Naive thymus-derived CD4-positive, alpha-beta T cell (primary cell): ENCODE data around the gene RORC. TPM values are rescaled to one million over a fixed set of nuclear protein-coding genes. Genes with fewer than 3 reads are reported as not detected.
A peak's percentile ranks its signal among the peaks of the same experiment; 100 is the strongest.

Experiments
- ATAC-seq: fragments of 150-1000 bp; cut with Tn5 transposase; 2 replicates; pipeline ENCODE4 v1.10.0; 2021; ENCODE audit warnings: mild to moderate bottlenecking, moderate library complexity
- CTCF ChIA-PET: fragments of 350-600 bp; sonication (Branson Sonifier 250); formaldehyde crosslinking; loops from one replicate; lab custom pipeline; 2021; ENCODE audit warnings: antibody characterized with exemption; lab: Charles Lee
- POLR2A ChIA-PET: fragments of 350-600 bp; sonication (Branson Sonifier 250); formaldehyde crosslinking; loops from one replicate; lab custom pipeline; 2021; ENCODE audit warnings: antibody characterized with exemption, inconsistent platforms; lab: Charles Lee
- DNase-seq, 9 donors: peaks; one replicate each; pipeline versions ENCODE4 v3.0.0 to v3.0.0-alpha.2; 2020 to 2022; ENCODE audit warnings: mixed read lengths in 1 of 9
- H3K27ac ChIP-seq: one replicate; pipeline ENCODE4 v1.7.0; 2013; ENCODE audit warnings: mild to moderate bottlenecking, low read depth, low read length, moderate library complexity
- H3K27me3 ChIP-seq, 2 donors: one replicate each; pipeline ENCODE4 v1.7.0; 2013; ENCODE audit warnings: low read length in 2 of 2, mild to moderate bottlenecking in 2 of 2, moderate library complexity in 2 of 2; ENCODE audit not compliant: control insufficient read depth in 2 of 2, insufficient read depth in 2 of 2
- H3K36me3 ChIP-seq, 3 experiments: 1 replicate in 2 of 3; 2 replicates in 1 of 3; pipeline ENCODE4 v1.7.0; 2013; ENCODE audit warnings: low read length in 3 of 3, mild to moderate bottlenecking in 3 of 3, moderate library complexity in 1 of 3; ENCODE audit not compliant: insufficient read depth in 3 of 3, control insufficient read depth in 2 of 3
- H3K4me1 ChIP-seq, 2 donors: one replicate each; pipeline ENCODE4 v1.7.0; 2013; ENCODE audit warnings: low read length in 2 of 2, mild to moderate bottlenecking in 2 of 2, moderate library complexity in 1 of 2; ENCODE audit not compliant: control insufficient read depth in 2 of 2, insufficient read depth in 2 of 2
- H3K4me3 ChIP-seq: 2 replicates; pipeline ENCODE4 v1.7.0; 2013; ENCODE audit warnings: mild to moderate bottlenecking, low read length
- H3K9me3 ChIP-seq, 3 experiments: 1 replicate in 2 of 3; 2 replicates in 1 of 3; pipeline ENCODE4 v1.7.0; 2013; ENCODE audit warnings: low read length in 3 of 3; ENCODE audit not compliant: control insufficient read depth in 2 of 3
- H3K27ac Mint-ChIP-seq, 9 donors: one replicate each; pipeline ENCODE4 v1.8.0; 2020 to 2022; ENCODE audit warnings: mixed read lengths in 9 of 9, mild to moderate bottlenecking in 8 of 9, moderate library complexity in 5 of 9, inconsistent platforms in 2 of 9
- H3K27me3 Mint-ChIP-seq, 5 donors: one replicate each; pipeline ENCODE4 v1.8.0; 2021 to 2022; ENCODE audit warnings: mixed read lengths in 5 of 5, mild to moderate bottlenecking in 1 of 5
- H3K36me3 Mint-ChIP-seq, 5 donors: one replicate each; pipeline ENCODE4 v1.8.0; 2020 to 2022; ENCODE audit warnings: mixed read lengths in 5 of 5, mild to moderate bottlenecking in 3 of 5, inconsistent platforms in 1 of 5
- H3K4me1 Mint-ChIP-seq, 7 donors: one replicate each; pipeline ENCODE4 v1.8.0; 2020 to 2022; ENCODE audit warnings: mixed read lengths in 7 of 7, mild to moderate bottlenecking in 3 of 7, inconsistent platforms in 1 of 7
- H3K4me3 Mint-ChIP-seq, 10 donors: one replicate each; pipeline ENCODE4 v1.8.0; 2020 to 2022; ENCODE audit warnings: mild to moderate bottlenecking in 10 of 10, mixed read lengths in 10 of 10, moderate library complexity in 6 of 10, inconsistent platforms in 2 of 10
- H3K9me3 Mint-ChIP-seq, 11 donors: one replicate each; pipeline ENCODE4 v1.8.0; 2020 to 2022; ENCODE audit warnings: mixed read lengths in 11 of 11, mild to moderate bottlenecking in 4 of 11, inconsistent platforms in 1 of 11, moderate library complexity in 1 of 11
- intact Hi-C, 2 donors: fragments of 100-400 bp; cut with micrococcal nuclease; formaldehyde crosslinking; loops; one replicate each; pipeline ENCODE4 v1.15.1; 2023
- polyA plus RNA-seq, 2 donors: library from polyadenylated mRNA; unstranded; fragments of 300-500 nt; fragmentation: Illumina TruSeq; gene quantifications; one replicate each; pipeline ENCODE4 v1.2.3, GENCODE V29; 2021
- total RNA-seq, 6 experiments: library from RNA in 5 of 6; stranded (reverse) in 5 of 6; gene quantifications; 1 replicate in 5 of 6; 2 replicates in 1 of 6; pipeline ENCODE4 v1.2.3 and lab custom pipeline; 2021 to 2026

The RORC gene
- total and polyA plus RNA-seq, 7 experiments from 2014 or later, result 0.16 to 2.5 (median 0.29) TPM; not detected in 1

- intact Hi-C loops, result no loop called here
- no peaks in the 10 kb centered on the region for H3K36me3 Mint-ChIP-seq
These were observed 24.5 kb downstream of the RORC start for GRCh38 chr1:151807131-151807530.

GRCh38 chr1:151806170-151806569 lies 25.4 kb downstream of the RORC start:
- no peaks in the 10 kb centered on the region for H3K9me3 ChIP-seq
- H3K4me3 Mint-ChIP-seq, result no peak overlapping the region
- CTCF ChIA-PET, result no interaction called here
- ATAC-seq (no peak), DNase-seq (no peak)
- H3K27me3 Mint-ChIP-seq, result peaks cover 0 to 7% (median 0%) of the 10 kb centered on the region in 5 donors
- no peaks in the 10 kb centered on the region for H3K4me1 ChIP-seq
- H3K4me3 ChIP-seq, result no peak overlapping the region
- H3K36me3 Mint-ChIP-seq, result no peaks in the 10 kb centered on the region
- H3K27ac Mint-ChIP-seq, result no peak overlapping the region
- H3K36me3 ChIP-seq, result no peaks in the 10 kb centered on the region
- peaks cover 0 to 6% (median 0%) of the 10 kb centered on the region in 7 donors for H3K4me1 Mint-ChIP-seq
- H3K9me3 Mint-ChIP-seq, result peaks cover 0 to 2% (median 0%) of the 10 kb centered on the region in 11 donors
- no peaks in the 10 kb centered on the region for H3K27me3 ChIP-seq
- POLR2A ChIA-PET, result no interaction called here
- no peak overlapping the region for H3K27ac ChIP-seq
- intact Hi-C loops, result no loop called here

More at GRCh38 chr1:151807131-151807530, 24.5 kb downstream of the RORC start:
- Histone ChIP-seq H3K9me3 (no peaks in the 10 kb centered on the region), H3K27me3 (no peaks in the 10 kb centered on the region), H3K4me3 (no peak overlapping the region), H3K27ac (no peak overlapping the region), H3K4me1 (no peaks in the 10 kb centered on the region), H3K36me3 (no peaks in the 10 kb centered on the region)
- ChIA-PET CTCF (interaction anchor here (1.1 kb wide), 1 partner anchor 14 kb away, joined by 4 read pairs; no protein-coding TSS in a partner anchor), POLR2A (no interaction called here)
- no peak overlapping the region for H3K27ac Mint-ChIP-seq
- DNase-seq (no peak), ATAC-seq (no peak)
- H3K4me1 Mint-ChIP-seq, result peaks cover 0 to 6% (median 0%) of the 10 kb centered on the region in 7 donors
- H3K4me3 Mint-ChIP-seq, result no peak overlapping the region
- peaks cover 0 to 2% (median 0%) of the 10 kb centered on the region in 11 donors for H3K9me3 Mint-ChIP-seq
- H3K27me3 Mint-ChIP-seq, result peaks cover 0 to 7% (median 0%) of the 10 kb centered on the region in 5 donors

- Mint-ChIP-seq H3K27ac (no peak within 1 kb of the TSS), H3K27me3 (peaks cover 0 to 13% (median 5%) of the 10 kb centered on the region in 5 donors), H3K4me1 (peaks cover 0 to 10% (median 5%) of the 10 kb centered on the region in 7 donors), H3K4me3 (no peak within 1 kb of the TSS), H3K9me3 (peaks cover 0 to 2% (median 0%) of the 10 kb centered on the region in 11 donors), H3K36me3 (no peaks in the 10 kb centered on the region)
- DNase-seq, result no peak
- ChIA-PET POLR2A (no interaction called here), CTCF (no interaction called here)
- H3K36me3 ChIP-seq, result no peaks in the 10 kb centered on the region
- intact Hi-C loops, result no loop called here
- H3K4me1 ChIP-seq, result no peaks in the 10 kb centered on the region
- H3K27ac ChIP-seq, result no peak within 1 kb of the TSS
- H3K27me3 ChIP-seq, result no peaks in the 10 kb centered on the region
- H3K4me3 ChIP-seq, result no peak within 1 kb of the TSS
- ATAC-seq, result no peak
- H3K9me3 ChIP-seq, result no peaks in the 10 kb centered on the region
These were observed 26.4 kb downstream of the RORC start, which contains the start of gene LINGO4 for GRCh38 chr1:151805066-151805820. Gene LINGO4 (minus strand): TSS chr1:151805419. CDS start chr1:151802704, 2,715 bp downstream.

- no peak overlapping the region for H3K27ac ChIP-seq
- ChIA-PET POLR2A (no interaction called here), CTCF (interaction anchor here (0.6 kb wide), 1 partner anchor 14 kb away, joined by 3 read pairs; no protein-coding TSS in a partner anchor)
- Mint-ChIP-seq H3K4me1 (peaks cover 0 to 11% (median 10%) of the 10 kb centered on the region in 7 donors), H3K9me3 (peaks cover 0 to 2% (median 0%) of the 10 kb centered on the region in 11 donors), H3K4me3 (no peak overlapping the region), H3K36me3 (peaks cover 0 to 6% (median 0%) of the 10 kb centered on the region in 5 donors), H3K27ac (no peak overlapping the region), H3K27me3 (peaks cover 0 to 23% (median 6%) of the 10 kb centered on the region in 5 donors)
- H3K27me3 ChIP-seq, result no peaks in the 10 kb centered on the region
- H3K4me1 ChIP-seq, result no peaks in the 10 kb centered on the region
- ATAC-seq (no peak), DNase-seq (no peak)
- H3K4me3 ChIP-seq, result no peak overlapping the region
- H3K36me3 ChIP-seq, result no peaks in the 10 kb centered on the region
- intact Hi-C loops, result no loop called here
- H3K9me3 ChIP-seq, result no peaks in the 10 kb centered on the region
These were observed 27.7 kb downstream of the RORC start for GRCh38 chr1:151803915-151804314.

GRCh38 chr1:151803164-151803563 lies 28.4 kb downstream of the RORC start:
- peaks cover 0 to 10% (median 0%) of the 10 kb centered on the region in 5 donors for H3K36me3 Mint-ChIP-seq
- peaks cover 0 to 26% (median 6%) of the 10 kb centered on the region in 5 donors for H3K27me3 Mint-ChIP-seq
- H3K27ac Mint-ChIP-seq, result peak overlapping the region in 1 of 9 donors; percentile 40
- DNase-seq, result no peak
- H3K27me3 ChIP-seq, result no peaks in the 10 kb centered on the region
- CTCF ChIA-PET, result interaction anchor here (0.6 to 0.8 kb wide), 2 partner anchors 14 to 210 kb away, joined by 3 to 4 read pairs; no protein-coding TSS in a partner anchor
- H3K4me3 ChIP-seq, result no peak overlapping the region
- H3K9me3 ChIP-seq, result no peaks in the 10 kb centered on the region
- H3K4me1 Mint-ChIP-seq, result peaks cover 0 to 11% (median 10%) of the 10 kb centered on the region in 7 donors
- POLR2A ChIA-PET, result interaction anchor here (1.0 kb wide), 1 partner anchor 17 kb away, joined by 4 read pairs; no protein-coding TSS in a partner anchor
- H3K4me1 ChIP-seq, result no peaks in the 10 kb centered on the region
- peaks cover 0 to 2% (median 0%) of the 10 kb centered on the region in 11 donors for H3K9me3 Mint-ChIP-seq
- no peaks in the 10 kb centered on the region for H3K36me3 ChIP-seq
- ATAC-seq, result no peak
- H3K27ac ChIP-seq, result no peak overlapping the region
- no peak overlapping the region for H3K4me3 Mint-ChIP-seq
- intact Hi-C loops, result no loop called here

GRCh38 chr1:151802372-151802771 lies 29.2 kb downstream of the RORC start:
- intact Hi-C loops, result no loop called here
- Mint-ChIP-seq H3K9me3 (peaks cover 0 to 2% (median 0%) of the 10 kb centered on the region in 11 donors), H3K36me3 (peaks cover 0 to 10% (median 0%) of the 10 kb centered on the region in 5 donors), H3K4me3 (no peak overlapping the region), H3K27me3 (peaks cover 0 to 26% (median 6%) of the 10 kb centered on the region in 5 donors), H3K4me1 (peaks cover 0 to 11% (median 9%) of the 10 kb centered on the region in 7 donors), H3K27ac (no peak overlapping the region)
- Histone ChIP-seq H3K27me3 (no peaks in the 10 kb centered on the region), H3K9me3 (no peaks in the 10 kb centered on the region), H3K4me3 (no peak overlapping the region), H3K36me3 (no peaks in the 10 kb centered on the region), H3K4me1 (no peaks in the 10 kb centered on the region), H3K27ac (no peak overlapping the region)
- POLR2A ChIA-PET, result interaction anchor here (1.0 kb wide), 2 partner anchors 18 to 96 kb away, joined by 3 to 4 read pairs; no protein-coding TSS in a partner anchor
- ATAC-seq (no peak), DNase-seq (no peak)
- CTCF ChIA-PET, result interaction anchor here (0.8 kb wide), 1 partner anchor 209 kb away, joined by 4 read pairs; no protein-coding TSS in a partner anchor
